HL-60/S4 treated with phorbol 12-myristate 13-acetate at 8.2 ng/mL for 4 days and 3 days (cell line): Measurements from ENCODE around the gene KIF26A.

Experiments
- in situ Hi-C: fragments of 300-500 bp; cut with MboI; formaldehyde crosslinking; loops from 2 replicates; pipeline ENCODE4 v1.15.0; 2022; ENCODE audit warnings: low sequenced_read_pairs

The KIF26A gene

GRCh38 chr14:104188727-104189400, 50.5 kb downstream of the KIF26A start:
- in situ Hi-C loops = no loop called here

GRCh38 chr14:104189629-104190335, 51.4 kb downstream of the KIF26A start:
- in situ Hi-C loops = no loop called here

- in situ Hi-C loops = no loop called here
Measured at GRCh38 chr14:104190396-104191000, 52.1 kb downstream of the KIF26A start.

- in situ Hi-C loops = no loop called here
Measured at GRCh38 chr14:104191409-104191997, 53.1 kb downstream of the KIF26A start.

GRCh38 chr14:104192146-104192882, 53.9 kb downstream of the KIF26A start:
- in situ Hi-C loops = no loop called here

- in situ Hi-C loops = no loop called here
Measured at GRCh38 chr14:104192883-104193245, 54.5 kb downstream of the KIF26A start.

- in situ Hi-C loops = no loop called here
Measured at GRCh38 chr14:104194016-104194415, 55.6 kb downstream of the KIF26A start.

- in situ Hi-C loops = no loop called here
Measured at GRCh38 chr14:104194716-104195115, 56.3 kb downstream of the KIF26A start.

GRCh38 chr14:104195361-104195760, 57.0 kb downstream of the KIF26A start:
- in situ Hi-C loops = no loop called here

- in situ Hi-C loops = no loop called here
Measured at GRCh38 chr14:104195878-104196277, 57.5 kb downstream of the KIF26A start.

- in situ Hi-C loops = no loop called here
Measured at GRCh38 chr14:104196461-104197140, 58.2 kb downstream of the KIF26A start.

- in situ Hi-C loops = no loop called here
Measured at GRCh38 chr14:104197449-104198247, 59.3 kb downstream of the KIF26A start.

GRCh38 chr14:104199266-104199895, 61.0 kb downstream of the KIF26A start:
- in situ Hi-C loops = no loop called here

- in situ Hi-C loops = no loop called here
Measured at GRCh38 chr14:104200106-104200505, 61.7 kb downstream of the KIF26A start.

- in situ Hi-C loops = no loop called here
Measured at GRCh38 chr14:104200591-104200990, 62.2 kb downstream of the KIF26A start.

GRCh38 chr14:104201063-104201462, 62.7 kb downstream of the KIF26A start:
- in situ Hi-C loops = no loop called here

GRCh38 chr14:104201496-104201895, 63.1 kb downstream of the KIF26A start:
- in situ Hi-C loops = no loop called here

GRCh38 chr14:104202259-104203070, 64.1 kb downstream of the KIF26A start:
- in situ Hi-C loops = no loop called here

GRCh38 chr14:104203071-104203425, 64.7 kb downstream of the KIF26A start:
- in situ Hi-C loops = no loop called here
